PC-9 (cell line): Measurements from ENCODE around the gene CENPP. TPM values are rescaled to one million over a fixed set of nuclear protein-coding genes. Genes with fewer than 3 reads are reported as not detected.

Source experiments
- BruUV-seq: library from RNA; stranded (reverse); fragments of 400-500 nt; replicated peaks from 2 replicates; lab custom pipeline; 2021; lab: Mats Ljungman, UMichigan
- CTCF ChIA-PET: fragments of 300-600 bp; sonication (Branson Sonifier 250); formaldehyde crosslinking; loops from one replicate; lab custom pipeline; 2022; ENCODE audit warnings: antibody characterized with exemption; lab: Charles Lee
- POLR2A ChIA-PET: fragments of 300-600 bp; sonication (Branson Sonifier 250); formaldehyde crosslinking; loops from one replicate; lab custom pipeline; 2022; ENCODE audit warnings: antibody characterized with exemption; ENCODE audit not compliant: unreplicated experiment; lab: Charles Lee
- DNase-seq, 2 experiments: peaks; one replicate each; pipeline versions ENCODE4 v3.0.0 to v3.0.0-alpha.2; 2015 to 2022; ENCODE audit warnings: mixed read lengths in 1 of 2
- H2AFZ ChIP-seq: fragments of 200-600 bp; sonication (generic); 2 replicates; pipeline ENCODE4 v1.8.1; 2017; ENCODE audit warnings: antibody characterized with exemption
- H3F3A ChIP-seq: fragments of 200-600 bp; sonication (generic); 2 replicates; pipeline ENCODE4 v1.8.1; 2017; ENCODE audit warnings: antibody characterized with exemption, mild to moderate bottlenecking, low read depth; ENCODE audit not compliant: insufficient read depth
- H3K27ac ChIP-seq: fragments of 200-600 bp; sonication (generic); 2 replicates; pipeline ENCODE4 v1.6.1; 2016; ENCODE audit warnings: mixed run types
- H3K27me3 ChIP-seq: fragments of 200-600 bp; sonication (generic); 2 replicates; pipeline ENCODE4 v1.6.1; 2016; ENCODE audit warnings: low read depth, mixed run types; ENCODE audit not compliant: insufficient read depth
- H3K36me3 ChIP-seq: fragments of 200-600 bp; sonication (generic); 2 replicates; pipeline ENCODE4 v1.6.1; 2016; ENCODE audit warnings: low read depth, mixed run types
- H3K4me1 ChIP-seq: fragments of 200-600 bp; sonication (generic); replicated peaks from 2 replicates; pipeline ENCODE4 v1.6.1; 2016; ENCODE audit warnings: mixed run types; ENCODE audit not compliant: insufficient read depth
- H3K4me2 ChIP-seq: fragments of 200-600 bp; sonication (generic); 2 replicates; pipeline ENCODE4 v1.6.1; 2017; ENCODE audit warnings: mixed run types
- H3K4me3 ChIP-seq: fragments of 200-600 bp; sonication (generic); 2 replicates; pipeline ENCODE4 v1.6.1; 2016; ENCODE audit warnings: mixed run types
- H3K79me2 ChIP-seq: fragments of 200-600 bp; sonication (generic); 2 replicates; pipeline ENCODE4 v1.6.1; 2017; ENCODE audit warnings: low read depth, mixed run types
- H3K9me2 ChIP-seq: fragments of 200-600 bp; sonication (generic); 2 replicates; pipeline ENCODE4 v1.8.1; 2017; ENCODE audit warnings: mild to moderate bottlenecking; ENCODE audit not compliant: insufficient read depth
- H3K9me3 ChIP-seq: fragments of 200-600 bp; sonication (generic); 2 replicates; pipeline ENCODE4 v1.8.1; 2016; ENCODE audit warnings: low read depth; ENCODE audit not compliant: insufficient read depth
- H4K20me1 ChIP-seq: fragments of 200-600 bp; sonication (generic); 2 replicates; pipeline ENCODE4 v1.8.1; 2017; ENCODE audit not compliant: insufficient read depth
- CTCF ChIP-seq: fragments of 200-600 bp; sonication (generic); conservative IDR thresholded peaks from 2 replicates; pipeline ENCODE4 v1.6.1; 2017; ENCODE audit warnings: mixed run types, antibody characterized with exemption, mild to moderate bottlenecking, moderate library complexity
- EZH2 ChIP-seq: fragments of 200-600 bp; sonication (generic); IDR thresholded peaks from 2 replicates; pipeline ENCODE4 v1.8.0; 2017; ENCODE audit warnings: antibody characterized with exemption, low read depth
- intact Hi-C: fragments of 100-400 bp; cut with micrococcal nuclease; formaldehyde crosslinking; loops from one replicate; pipeline ENCODE4 v1.10.0; 2022; ENCODE audit not compliant: unreplicated experiment
- total RNA-seq: library from RNA; stranded (reverse); gene quantifications from 2 replicates; pipeline ENCODE4 v1.2.3, GENCODE V29; 2021

The CENPP gene
- total RNA-seq, 1 experiment from 2014 or later = 10.0 TPM

- Histone ChIP-seq H3F3A (no peaks in the 10 kb centered on the region), H3K4me3 (no peak overlapping the region), H3K4me1 (no peaks in the 10 kb centered on the region), H2AFZ (no peak overlapping the region), H4K20me1 (peaks cover 13% of the 10 kb centered on the region), H3K27ac (no peak overlapping the region), H3K9me3 (no peaks in the 10 kb centered on the region), H3K27me3 (no peaks in the 10 kb centered on the region), H3K9me2 (no peaks in the 10 kb centered on the region), H3K36me3 (peaks cover 33% of the 10 kb centered on the region), H3K4me2 (no peak overlapping the region), H3K79me2 (no peaks in the 10 kb centered on the region)
- no TSS peak for BruUV-seq
- ChIA-PET POLR2A (no interaction called here), CTCF (no interaction called here)
- intact Hi-C loops = no loop called here
- no peak for DNase-seq
- TF ChIP-seq EZH2 = no peak
- TF ChIP-seq CTCF = no peak
Observed at GRCh38 chr9:92315456-92315855, 10.3 kb upstream of the CENPP start.

GRCh38 chr9:92324431-92324830, 1.3 kb upstream of the CENPP start:
- H3K4me1 ChIP-seq = peaks cover 22% of the 10 kb centered on the region
- no peaks in the 10 kb centered on the region for H3K27me3 ChIP-seq
- H3K27ac ChIP-seq = peak overlapping the region; percentile 90
- H3K79me2 ChIP-seq = peaks cover 32% of the 10 kb centered on the region
- no peaks in the 10 kb centered on the region for H4K20me1 ChIP-seq
- H3K9me2 ChIP-seq = no peaks in the 10 kb centered on the region
- POLR2A ChIA-PET = no interaction called here
- H3F3A ChIP-seq = no peaks in the 10 kb centered on the region; the same call in 1 of the 2 replicates
- TF ChIP-seq EZH2 = no peak
- TF ChIP-seq CTCF = no peak
- intact Hi-C loops = loop anchor here (2.0 to 10.0 kb wide), 2 partner anchors 310 to 440 kb away; partner anchors contain the start of gene BICD2
- CTCF ChIA-PET = interaction anchor here (0.6 to 0.9 kb wide), 2 partner anchors 33 to 185 kb away, joined by 3 read pairs; no protein-coding TSS in a partner anchor
- no peaks in the 10 kb centered on the region for H3K9me3 ChIP-seq
- H3K4me3 ChIP-seq = peak overlapping the region; percentile 87
- peaks cover 23% of the 10 kb centered on the region for H3K36me3 ChIP-seq
- BruUV-seq = no TSS peak
- peak overlapping the region; percentile 92; the same call in 1 of the 2 replicates for H2AFZ ChIP-seq
- H3K4me2 ChIP-seq = peak overlapping the region; percentile 99
- DNase-seq = no peak

DNA sequence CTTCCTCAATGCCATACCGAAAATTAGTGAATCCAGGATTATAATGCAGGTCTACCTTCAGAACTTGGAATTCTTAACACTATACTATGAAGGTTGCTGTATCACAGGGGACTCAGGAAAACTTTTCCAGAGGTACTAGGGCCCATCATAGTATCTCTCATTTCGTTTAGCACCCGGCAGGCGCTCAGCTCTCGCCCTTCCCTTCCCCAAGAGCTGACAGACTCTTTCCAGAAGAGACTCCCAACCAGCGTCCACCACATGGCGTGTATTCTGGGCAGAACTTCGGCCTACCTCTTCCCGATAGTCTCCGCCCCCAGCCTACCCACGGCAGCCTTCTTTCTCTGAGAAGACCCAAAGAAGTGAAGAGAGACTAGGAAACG, 874 bp upstream of the CENPP start:
- Histone ChIP-seq H3F3A (no peaks in the 10 kb centered on the region; the same call in 1 of the 2 replicates), H3K9me3 (no peaks in the 10 kb centered on the region), H3K9me2 (no peaks in the 10 kb centered on the region), H2AFZ (peak overlapping the region; percentile 92), H3K27me3 (no peaks in the 10 kb centered on the region), H3K4me1 (peaks cover 22% of the 10 kb centered on the region), H3K4me3 (peak overlapping the region; percentile 87), H3K79me2 (peaks cover 32% of the 10 kb centered on the region), H4K20me1 (no peaks in the 10 kb centered on the region), H3K4me2 (peak overlapping the region; percentile 99), H3K36me3 (peaks cover 19% of the 10 kb centered on the region), H3K27ac (peak overlapping the region; percentile 90)
- BruUV-seq = TSS peak; percentile 83
- intact Hi-C loops = loop anchor here (2.0 to 10.0 kb wide), 2 partner anchors 310 to 440 kb away; partner anchors contain the start of gene BICD2
- TF ChIP-seq EZH2 (no peak), CTCF (no peak)
- CTCF ChIA-PET = interaction anchor here (0.6 to 0.9 kb wide), 2 partner anchors 33 to 185 kb away, joined by 3 read pairs; no protein-coding TSS in a partner anchor
- POLR2A ChIA-PET = no interaction called here
- peak in 1 of 2 experiments; percentile 38 for DNase-seq
